GM19035 (cell line): ENCODE measurements around the gene FRAT1.

ENCODE experiments used
- ATAC-seq: cut with Tn5 transposase; IDR thresholded peaks from one replicate; pipeline ENCODE4 v1.9.1; 2021; ENCODE audit not compliant: unreplicated experiment

The FRAT1 gene

GRCh38 chr10:97363071-97363470 lies 44.0 kb downstream of the FRAT1 start:
- ATAC-seq = no peak

DNA sequence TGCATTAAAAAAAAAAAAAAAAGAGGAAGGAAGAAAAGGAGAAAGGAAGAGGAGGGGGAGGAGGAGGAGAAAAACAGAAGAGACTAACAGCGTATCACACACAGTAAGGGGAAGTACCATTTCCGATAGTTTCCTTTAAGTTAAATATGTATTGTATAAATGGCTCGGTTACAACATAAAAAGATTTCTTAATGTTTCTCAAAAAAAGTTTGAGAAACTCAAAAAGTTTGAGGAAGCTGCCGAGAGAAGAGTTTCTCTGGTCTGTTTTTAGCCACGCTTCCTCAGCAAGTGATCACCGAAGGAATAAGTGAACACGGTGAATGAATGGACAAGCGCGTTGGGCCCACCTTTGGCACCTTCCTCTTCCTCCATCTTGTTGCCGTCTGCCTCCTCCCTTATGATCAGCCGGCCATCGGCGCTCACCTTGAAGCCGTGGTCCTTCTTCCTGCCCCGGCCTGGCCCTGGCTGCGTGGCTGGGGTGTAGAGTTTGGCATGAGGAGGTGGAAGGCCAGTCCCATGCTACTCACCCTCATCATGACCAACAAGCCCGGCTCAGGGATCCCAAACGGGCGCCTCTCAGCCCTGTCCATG lies 46.8 kb downstream of the FRAT1 start:
- ATAC-seq = no peak

GRCh38 chr10:97366572-97366971 lies 47.5 kb downstream of the FRAT1 start:
- ATAC-seq = no peak

GRCh38 chr10:97367126-97367649 lies 48.1 kb downstream of the FRAT1 start:
- ATAC-seq = no peak
